Fibroblast of lung (primary cell): Measurements from ENCODE around the gene ENTR1. TPM values are rescaled to one million over a fixed set of nuclear protein-coding genes. Genes with fewer than 3 reads are reported as not detected.

ENCODE experiments used
- DNase-seq, 2 donors: peaks; one replicate each; pipeline versions ENCODE4 v3.0.0 to v3.0.0-alpha.2; 2010; ENCODE audit warnings: low read depth in 2 of 2
- H2AFZ ChIP-seq: 2 replicates; pipeline ENCODE4 v1.5.1; 2012; ENCODE audit warnings: low read length, control low read depth, inconsistent platforms
- H3K27ac ChIP-seq: 2 replicates; pipeline ENCODE4 v1.5.1; 2011; ENCODE audit warnings: low read length, control low read depth; ENCODE audit not compliant: insufficient read depth
- H3K27me3 ChIP-seq: 2 replicates; pipeline ENCODE4 v1.5.1; 2011; ENCODE audit warnings: mild to moderate bottlenecking, low read length; ENCODE audit not compliant: control insufficient read depth, insufficient read depth
- H3K36me3 ChIP-seq: 2 replicates; pipeline ENCODE4 v1.5.1; 2011; ENCODE audit warnings: low read length; ENCODE audit not compliant: control insufficient read depth, insufficient read depth
- H3K4me1 ChIP-seq: 2 replicates; pipeline ENCODE4 v1.5.1; 2011; ENCODE audit warnings: low read length; ENCODE audit not compliant: control insufficient read depth, insufficient read depth; ENCODE audit errors: extremely low read depth
- H3K4me2 ChIP-seq: 2 replicates; pipeline ENCODE4 v1.5.1; 2011; ENCODE audit warnings: low read length, control low read depth; ENCODE audit not compliant: insufficient read depth; ENCODE audit errors: extremely low read depth
- H3K4me3 ChIP-seq, 4 experiments: fragments of 200-600 bp in 1 of 4; sonication (generic) in 1 of 4; replicated peaks in 1 of 4; 2 replicates each; pipeline ENCODE4 v1.5.1; 2011 to 2016; ENCODE audit warnings: low read length in 4 of 4, low read depth in 3 of 4, mild to moderate bottlenecking in 3 of 4, control low read depth in 2 of 4, inconsistent platforms in 1 of 4, mixed read lengths in 1 of 4; ENCODE audit not compliant: insufficient read depth in 1 of 4; ENCODE audit errors: control extremely low read depth in 1 of 4
- H3K79me2 ChIP-seq: 2 replicates; pipeline ENCODE4 v1.5.1; 2012; ENCODE audit warnings: mild to moderate bottlenecking, low read length, inconsistent platforms; ENCODE audit not compliant: control insufficient read depth, insufficient read depth
- H3K9ac ChIP-seq: 2 replicates; pipeline ENCODE4 v1.5.1; 2011; ENCODE audit warnings: mild to moderate bottlenecking, low read length, control low read depth; ENCODE audit not compliant: insufficient read depth
- H3K9me3 ChIP-seq: 2 replicates; pipeline ENCODE4 v1.5.1; 2012; ENCODE audit warnings: low read depth, low read length; ENCODE audit not compliant: control insufficient read depth, insufficient read depth
- H4K20me1 ChIP-seq: 2 replicates; pipeline ENCODE4 v1.5.1; 2011; ENCODE audit warnings: low read length; ENCODE audit not compliant: control insufficient read depth, insufficient read depth; ENCODE audit errors: extremely low read depth
- CTCF ChIP-seq, 2 donors: IDR thresholded peaks in 1 of 2; conservative IDR thresholded peaks in 1 of 2; 1 replicate in 1 of 2; 2 replicates in 1 of 2; pipeline ENCODE4 v1.5.1; 2011 to 2012; ENCODE audit warnings: low read length in 2 of 2, control low read depth in 1 of 2, inconsistent platforms in 1 of 2, low read depth in 1 of 2, mild to moderate bottlenecking in 1 of 2
- EZH2 ChIP-seq: IDR thresholded peaks from 2 replicates; pipeline ENCODE4 v1.5.1; 2012; ENCODE audit warnings: low read length, control low read depth, mild to moderate bottlenecking; ENCODE audit errors: missing control alignments
- polyA plus RNA-seq, 2 donors: library from polyadenylated mRNA; depleted of rRNA in 1 of 2; stranded (reverse) in 1 of 2; unstranded in 1 of 2; fragments of >200 nt; gene quantifications; 2 replicates each; pipeline ENCODE4 v1.2.1, GENCODE V29; 2011 to 2012; ENCODE audit warnings: missing spikeins in 1 of 2
- total RNA-seq: library from RNA; depleted of rRNA; stranded (reverse); fragments of >200 nt; gene quantifications from 2 replicates; pipeline ENCODE4 v1.2.1, GENCODE V29; 2014

The ENTR1 gene
- total and polyA plus RNA-seq, 2 donors (not counting 1 experiment from before 2014, with no cell fraction given), result 24.5 to 31.9 TPM

GRCh38 chr9:136366826-136367225 is 43.6 kb downstream of the ENTR1 start:
- Histone ChIP-seq H3K4me3 (no peak overlapping the region), H2AFZ (no peak overlapping the region), H3K4me1 (peaks cover 8% of the 10 kb centered on the region), H3K27ac (no peak overlapping the region), H3K36me3 (no peaks in the 10 kb centered on the region), H3K9ac (no peak overlapping the region), H3K27me3 (no peaks in the 10 kb centered on the region), H3K4me2 (no peak overlapping the region), H3K79me2 (no peaks in the 10 kb centered on the region), H4K20me1 (no peaks in the 10 kb centered on the region), H3K9me3 (no peaks in the 10 kb centered on the region)
- no peak for DNase-seq
- TF ChIP-seq EZH2 (no peak), CTCF (conservative IDR thresholded peaks at IDR 0.05 in 1 of 2, IDR thresholded peaks at IDR 0.05 in 1 of 2; ENCODE audit: low read depth in 1 of 2, low read length in 2 of 2) (no peak)

- TF ChIP-seq CTCF (conservative IDR thresholded peaks at IDR 0.05 in 1 of 2, IDR thresholded peaks at IDR 0.05 in 1 of 2; ENCODE audit: low read depth in 1 of 2, low read length in 2 of 2) (no peak), EZH2 (no peak)
- Histone ChIP-seq H3K79me2 (no peaks in the 10 kb centered on the region), H3K36me3 (no peaks in the 10 kb centered on the region), H3K4me1 (peaks cover 18% of the 10 kb centered on the region), H3K27me3 (no peaks in the 10 kb centered on the region), H3K4me2 (no peak overlapping the region), H3K9me3 (no peaks in the 10 kb centered on the region), H3K27ac (no peak overlapping the region), H4K20me1 (no peaks in the 10 kb centered on the region), H3K4me3 (no peak overlapping the region), H3K9ac (no peak overlapping the region), H2AFZ (no peak overlapping the region)
- no peak for DNase-seq
Observed at GRCh38 chr9:136365775-136366222, 44.6 kb downstream of the ENTR1 start.

- no peak for DNase-seq
- no peaks in the 10 kb centered on the region for H3K79me2 ChIP-seq
- no peaks in the 10 kb centered on the region for H4K20me1 ChIP-seq
Observed at GRCh38 chr9:136364942-136365774, 45.3 kb downstream of the ENTR1 start.

More at GRCh38 chr9:136364942-136365774, 45.3 kb downstream of the ENTR1 start:
- Histone ChIP-seq H3K36me3 (peaks cover 1% of the 10 kb centered on the region), H3K9me3 (no peaks in the 10 kb centered on the region), H3K9ac (no peak overlapping the region), H3K27ac (no peak overlapping the region), H3K4me1 (peaks cover 21% of the 10 kb centered on the region), H3K4me3 (no peak overlapping the region), H3K27me3 (no peaks in the 10 kb centered on the region), H3K4me2 (no peak overlapping the region), H2AFZ (no peak overlapping the region)
- TF ChIP-seq EZH2, result no peak
- TF ChIP-seq CTCF (conservative IDR thresholded peaks at IDR 0.05 in 1 of 2, IDR thresholded peaks at IDR 0.05 in 1 of 2; ENCODE audit: low read depth in 1 of 2, low read length in 2 of 2), result no peak
